ENCODE data around the gene DUSP8.
"Not testable (repeated sequence)": the region's sequence is repeated elsewhere in the genome, so short reads cannot be mapped to it uniquely, and the experiment has no call there.

Gene DUSP8, protein sequence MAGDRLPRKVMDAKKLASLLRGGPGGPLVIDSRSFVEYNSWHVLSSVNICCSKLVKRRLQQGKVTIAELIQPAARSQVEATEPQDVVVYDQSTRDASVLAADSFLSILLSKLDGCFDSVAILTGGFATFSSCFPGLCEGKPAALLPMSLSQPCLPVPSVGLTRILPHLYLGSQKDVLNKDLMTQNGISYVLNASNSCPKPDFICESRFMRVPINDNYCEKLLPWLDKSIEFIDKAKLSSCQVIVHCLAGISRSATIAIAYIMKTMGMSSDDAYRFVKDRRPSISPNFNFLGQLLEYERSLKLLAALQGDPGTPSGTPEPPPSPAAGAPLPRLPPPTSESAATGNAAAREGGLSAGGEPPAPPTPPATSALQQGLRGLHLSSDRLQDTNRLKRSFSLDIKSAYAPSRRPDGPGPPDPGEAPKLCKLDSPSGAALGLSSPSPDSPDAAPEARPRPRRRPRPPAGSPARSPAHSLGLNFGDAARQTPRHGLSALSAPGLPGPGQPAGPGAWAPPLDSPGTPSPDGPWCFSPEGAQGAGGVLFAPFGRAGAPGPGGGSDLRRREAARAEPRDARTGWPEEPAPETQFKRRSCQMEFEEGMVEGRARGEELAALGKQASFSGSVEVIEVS

DNA sequence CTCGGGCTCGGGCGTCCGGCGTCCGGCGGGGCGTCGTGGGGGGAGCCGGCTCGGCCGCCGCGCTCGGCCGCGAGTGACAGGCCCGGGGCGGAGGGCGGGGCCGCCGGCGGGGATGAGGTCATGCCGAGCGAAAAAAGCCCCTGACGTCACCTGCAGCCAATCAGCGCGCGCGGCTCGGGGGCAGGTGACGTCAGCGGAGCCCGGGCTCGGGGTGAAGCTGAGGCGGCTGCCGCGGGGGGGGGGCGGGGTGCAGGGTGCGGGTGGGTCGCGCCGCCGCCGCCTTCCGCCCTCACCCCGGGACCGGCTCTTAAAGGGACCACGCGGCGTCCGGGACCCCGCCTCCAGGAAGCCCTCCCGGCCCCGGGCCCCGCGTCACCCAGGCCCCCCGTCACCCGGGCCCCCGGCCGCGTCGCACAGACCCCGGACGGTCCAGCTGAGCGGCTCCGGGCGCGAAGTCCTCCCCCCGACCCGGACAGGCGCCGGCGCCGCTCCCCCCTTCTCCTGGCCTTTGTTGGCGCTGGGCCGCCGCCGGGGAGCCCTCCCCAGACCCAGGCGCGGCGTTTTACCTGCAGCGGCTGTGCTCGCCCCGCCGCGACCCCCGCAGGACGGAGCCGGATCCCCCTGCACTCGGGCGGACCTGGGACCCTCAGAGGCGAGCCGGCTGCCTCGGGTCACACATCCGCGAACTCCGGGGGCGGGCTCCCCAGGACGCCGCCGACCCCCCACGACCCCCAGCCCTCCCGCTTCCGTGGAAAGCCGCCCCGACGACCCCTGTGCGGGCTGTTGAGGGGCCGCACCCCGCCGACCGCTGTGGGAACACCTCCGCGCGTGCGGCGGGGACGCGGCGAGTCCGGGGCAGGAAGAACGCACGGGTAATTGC, at the start of gene DUSP8:
Gene DUSP8 (minus strand): TSS at position 75 of the 880 bp plus-strand sequence. CDS start 6,445 bp downstream, outside the sequence.
- peak; percentile 98 for DNase-seq (ENCODE audit: low spot score)

DNA sequence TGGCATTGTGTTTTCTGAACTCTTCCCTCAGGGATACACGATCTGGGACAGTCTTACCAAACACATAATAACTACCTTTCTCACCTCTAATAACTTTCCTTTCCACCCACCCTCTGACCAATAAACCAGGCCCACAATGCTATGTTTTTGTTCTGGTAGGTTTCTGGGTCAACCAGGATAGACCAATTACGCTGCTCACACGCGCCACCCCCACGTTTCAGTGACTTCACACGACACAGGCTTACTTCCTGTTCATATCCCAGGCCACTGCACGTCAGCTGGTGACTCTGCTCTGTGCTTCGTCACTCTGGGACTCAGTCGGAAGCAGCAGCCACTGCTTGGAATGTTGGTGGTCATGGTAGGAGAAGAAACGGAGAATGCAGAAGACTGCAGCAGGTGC, 47.4 kb upstream of the DUSP8 start:
- no peak for DNase-seq (ENCODE audit: low spot score)

DNA sequence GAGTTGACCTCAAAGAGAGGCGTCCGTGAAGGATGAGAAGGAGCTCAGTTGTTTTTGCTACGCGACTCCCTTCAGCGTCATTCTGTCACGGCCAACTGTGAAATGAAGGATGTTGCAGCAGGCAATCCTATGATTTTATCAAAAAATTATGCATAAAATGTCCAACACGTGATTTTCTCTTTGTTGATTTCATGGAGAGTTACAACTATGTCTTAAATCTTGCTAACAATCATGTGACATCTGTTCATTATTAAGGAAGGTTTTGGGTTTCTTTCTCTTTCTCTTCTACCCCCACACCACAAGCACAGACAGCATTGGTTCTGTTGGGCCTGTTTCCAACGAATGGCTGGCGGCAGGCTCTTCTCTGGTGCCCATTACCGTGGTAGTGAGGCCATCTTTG, 46.2 kb upstream of the DUSP8 start:
- no peak for DNase-seq (ENCODE audit: low spot score)

DNA sequence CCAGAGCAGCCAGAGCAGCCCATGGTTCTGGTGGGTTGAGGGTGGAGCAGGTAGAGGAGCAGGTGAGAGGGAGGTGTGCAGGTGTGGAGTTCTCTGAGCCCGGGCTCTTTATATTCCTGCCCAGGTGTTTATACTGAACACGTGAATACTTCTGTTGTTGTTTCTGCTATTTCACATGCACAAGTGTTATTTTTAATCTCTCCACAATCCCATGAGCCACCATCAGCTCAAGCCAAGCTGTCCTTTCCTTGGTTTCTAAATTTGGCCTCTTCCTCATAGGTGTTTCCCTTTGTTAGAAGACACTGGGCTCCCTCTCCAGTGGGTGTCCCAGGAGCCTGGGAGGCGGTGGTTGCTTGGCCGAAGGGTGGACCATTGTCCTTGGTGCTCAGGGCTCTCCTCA, 36.3 kb upstream of the DUSP8 start, which contains the start of gene KRTAP5-3:
Gene KRTAP5-3 (minus strand): TSS at position 101 of the 400 bp plus-strand sequence. CDS start 78 bp downstream, at position 23.
- DNase-seq (ENCODE audit: low spot score) = no peak

DNA sequence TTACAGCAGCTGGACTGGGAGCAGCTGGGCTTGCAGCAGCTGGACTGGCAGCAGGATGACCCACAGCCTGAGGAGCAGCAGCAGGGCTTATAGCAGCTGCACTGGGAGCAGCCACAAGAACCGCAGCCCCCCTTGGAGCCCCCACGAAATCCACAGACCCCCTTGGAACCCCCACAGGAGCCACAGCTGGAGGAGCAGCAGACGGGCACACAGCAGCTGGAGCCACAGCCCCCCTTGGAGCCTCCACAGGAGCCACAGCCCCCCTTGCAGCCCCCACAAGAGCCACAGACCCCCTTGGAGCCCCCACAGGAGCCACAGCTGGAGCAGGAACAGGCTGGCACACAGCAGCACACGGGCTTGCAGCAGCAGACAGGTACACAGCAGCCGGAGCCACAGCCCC, 35.8 kb upstream of the DUSP8 start:
- DNase-seq (ENCODE audit: low spot score) = not testable (repeated sequence)

DNA sequence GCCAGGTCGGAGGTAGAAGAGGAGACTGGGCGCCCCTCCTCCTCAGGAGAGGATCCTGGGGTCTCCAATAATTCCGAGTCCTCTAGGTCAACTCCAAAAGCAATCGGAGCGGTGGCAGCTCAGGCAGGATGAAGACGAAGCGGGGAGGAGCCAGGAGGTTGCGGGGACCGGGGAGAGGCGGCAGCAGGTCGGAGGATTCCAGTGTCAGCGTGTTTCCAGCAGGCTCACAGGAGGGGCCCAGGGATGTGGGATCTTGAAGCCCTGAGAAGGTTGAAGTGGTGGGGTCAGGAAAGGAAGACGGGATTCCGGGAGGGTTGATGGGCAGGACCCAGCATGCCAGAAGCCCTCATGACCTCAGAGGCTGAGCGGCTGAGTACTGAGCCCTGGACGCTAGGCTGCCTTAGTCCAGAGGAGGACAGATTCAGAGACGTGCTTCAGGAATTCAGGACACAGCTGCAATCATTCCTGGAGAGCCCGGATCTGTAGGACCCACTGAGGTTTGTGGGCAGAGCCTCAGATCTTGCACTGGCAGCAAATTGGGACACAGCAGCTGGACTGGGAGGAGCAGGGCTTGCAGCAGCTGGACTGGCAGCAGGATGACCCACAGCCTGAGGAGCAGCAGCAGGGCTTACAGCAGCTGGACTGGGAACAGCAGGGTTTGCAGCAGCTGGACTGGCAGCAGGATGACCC, 35.2 kb upstream of the DUSP8 start:
- DNase-seq (ENCODE audit: low spot score) = not testable (repeated sequence)

DNA sequence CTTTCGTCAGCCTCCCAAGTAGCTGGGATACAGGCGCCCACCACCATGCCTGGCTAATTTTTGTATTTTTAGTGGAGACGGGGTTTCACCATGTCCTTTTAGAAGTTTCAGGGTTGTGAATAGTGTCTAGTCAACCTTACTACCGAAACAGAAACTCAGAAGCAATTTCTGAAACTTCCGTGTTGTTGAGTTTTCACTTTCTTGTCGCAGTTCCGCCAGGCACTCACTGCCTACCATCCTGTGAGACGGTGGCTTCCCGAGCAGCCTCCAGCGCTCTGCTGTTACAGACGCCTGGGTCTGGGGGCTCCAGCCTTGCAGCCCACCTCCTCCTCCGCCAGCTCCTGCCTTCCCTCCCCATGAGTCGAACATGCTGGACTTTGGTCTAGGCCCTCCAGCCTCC, 33.9 kb upstream of the DUSP8 start:
- not testable (repeated sequence) for DNase-seq (ENCODE audit: low spot score)

DNA sequence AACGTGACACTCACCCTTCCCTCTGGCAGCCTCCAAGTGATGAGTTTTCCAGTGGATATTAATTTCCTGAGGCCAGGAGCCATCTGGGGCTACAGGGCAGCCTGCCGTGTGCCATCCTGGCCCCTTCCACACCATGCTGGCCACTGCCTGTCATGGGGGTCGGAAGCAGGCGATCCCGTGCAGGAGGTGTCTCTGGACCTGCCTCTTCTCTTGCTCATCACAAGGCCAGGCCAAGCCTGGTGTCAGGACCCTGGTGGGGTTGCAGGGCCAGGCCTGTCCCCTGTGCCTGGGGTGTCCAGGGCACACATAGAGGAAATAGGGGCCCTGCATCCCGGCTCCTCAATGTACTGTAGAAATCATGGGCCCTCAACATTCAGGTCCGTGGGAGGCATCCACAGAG, 32.6 kb upstream of the DUSP8 start:
- DNase-seq (ENCODE audit: low spot score) = no peak

DNA sequence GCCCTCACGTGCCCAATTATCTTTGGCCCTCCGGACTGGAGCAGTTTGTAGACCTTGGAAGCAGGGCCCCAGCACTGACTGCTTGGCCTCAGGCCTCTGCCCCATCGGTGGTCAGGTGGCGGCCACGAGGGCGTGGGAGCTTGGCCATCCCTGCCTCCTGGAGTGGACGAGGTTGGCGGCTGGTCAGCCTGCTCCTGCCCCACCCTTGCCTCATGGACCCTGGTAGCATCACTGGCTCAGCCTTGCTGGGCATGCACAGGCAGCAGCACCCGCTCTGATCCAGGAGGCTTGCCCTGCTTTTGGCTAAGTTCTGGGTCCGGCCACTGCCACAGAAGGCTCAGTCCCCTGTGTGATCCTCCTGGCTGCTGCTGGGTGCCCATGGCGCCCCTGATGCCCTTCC, 32.1 kb upstream of the DUSP8 start:
- no peak for DNase-seq (ENCODE audit: low spot score)

DNA sequence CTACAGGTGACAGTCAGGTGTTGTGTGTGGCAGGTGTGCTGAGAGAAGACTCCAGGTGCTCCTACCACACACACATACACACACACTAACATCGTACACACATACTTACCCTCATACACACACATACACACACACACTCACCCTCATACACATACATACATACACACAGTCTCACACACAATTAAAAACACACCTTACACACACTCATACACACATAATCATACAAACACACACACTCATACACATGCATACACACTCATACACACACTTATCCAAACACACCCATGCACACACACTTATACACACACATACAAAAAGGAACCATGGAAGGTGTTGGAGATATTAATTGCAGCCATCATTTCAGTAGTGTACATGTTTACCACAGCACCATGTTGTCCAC, 31.6 kb upstream of the DUSP8 start:
- DNase-seq (ENCODE audit: low spot score) = no peak

DNA sequence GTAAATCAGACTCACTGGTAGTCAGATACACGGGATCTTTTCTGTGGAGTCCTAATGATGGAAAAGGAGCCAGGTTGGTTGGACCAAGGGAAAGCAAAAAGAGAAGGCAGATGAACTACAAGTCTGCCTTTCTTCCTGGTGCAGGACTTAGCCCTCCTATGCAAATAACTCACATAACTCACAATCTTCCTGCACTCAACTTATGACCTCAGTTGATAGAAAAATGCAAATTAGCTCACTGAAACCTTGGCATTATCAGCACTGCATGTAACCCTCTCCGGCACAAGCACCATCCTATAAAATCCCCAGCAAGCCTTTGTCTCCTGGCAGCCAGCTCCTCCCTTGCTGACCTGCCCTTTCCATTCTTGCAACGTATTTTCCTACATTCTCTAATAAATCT, 29.6 kb upstream of the DUSP8 start:
- not testable (repeated sequence) for DNase-seq (ENCODE audit: low spot score)

DNA sequence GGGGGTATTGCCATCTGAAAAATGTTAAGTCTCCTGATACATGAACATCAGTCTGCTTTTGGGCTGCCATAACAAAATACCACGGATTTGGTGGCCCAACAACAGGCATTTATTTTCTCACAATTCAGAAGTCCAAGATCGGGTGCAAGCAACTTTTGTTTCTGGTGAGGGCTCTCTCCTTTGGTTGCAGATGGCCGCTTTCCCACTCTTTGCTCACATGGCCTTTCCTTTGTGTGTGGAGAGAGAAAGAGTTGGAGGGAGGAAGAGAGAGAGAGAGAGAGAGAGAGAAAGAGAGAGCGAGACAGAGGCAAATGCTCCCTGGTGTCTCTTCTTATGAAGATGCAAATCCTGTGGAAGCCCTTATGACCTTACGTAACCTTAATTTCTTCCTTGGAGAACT, 28.6 kb upstream of the DUSP8 start:
- DNase-seq (ENCODE audit: low spot score) = no peak

DNA sequence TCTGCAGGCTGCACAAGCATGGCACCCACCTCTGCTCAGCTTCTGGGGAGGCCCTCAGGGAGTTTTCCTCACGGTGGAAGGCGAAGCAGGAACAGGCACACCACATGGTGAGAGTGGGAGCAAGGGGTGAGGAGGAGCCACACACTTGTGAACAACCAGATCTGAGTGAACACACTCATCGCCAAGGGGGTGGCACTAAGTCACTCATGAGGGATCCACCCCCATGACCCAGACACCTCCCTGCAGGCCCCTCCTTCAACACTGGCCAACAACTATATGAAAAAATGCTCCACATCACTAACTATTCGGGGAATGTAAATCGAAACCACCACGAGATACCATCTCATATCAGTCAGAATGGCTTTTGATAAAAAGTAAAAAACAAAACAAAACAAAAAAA, 26.7 kb upstream of the DUSP8 start:
- no peak for DNase-seq (ENCODE audit: low spot score)

DNA sequence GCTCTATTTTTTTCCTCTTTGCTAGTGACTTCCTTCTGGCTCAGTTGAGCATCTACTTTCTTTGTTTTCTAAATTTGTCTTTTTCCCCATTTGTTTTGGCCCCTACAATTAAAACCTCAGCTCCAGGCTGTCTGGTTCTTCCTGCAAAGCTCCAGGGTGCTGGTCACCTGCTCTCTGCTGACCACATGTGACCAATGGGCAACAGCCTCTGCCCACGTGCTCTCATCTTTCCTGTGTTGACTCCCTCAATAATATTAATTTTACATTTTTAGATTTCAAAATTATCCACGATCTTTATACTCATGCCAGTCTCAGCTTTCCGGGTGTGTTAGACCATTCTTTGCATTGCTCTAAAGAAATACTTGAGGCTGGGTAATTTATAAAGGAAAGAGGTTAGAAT, 26.3 kb upstream of the DUSP8 start:
- not testable (repeated sequence) for DNase-seq (ENCODE audit: low spot score)

DNA sequence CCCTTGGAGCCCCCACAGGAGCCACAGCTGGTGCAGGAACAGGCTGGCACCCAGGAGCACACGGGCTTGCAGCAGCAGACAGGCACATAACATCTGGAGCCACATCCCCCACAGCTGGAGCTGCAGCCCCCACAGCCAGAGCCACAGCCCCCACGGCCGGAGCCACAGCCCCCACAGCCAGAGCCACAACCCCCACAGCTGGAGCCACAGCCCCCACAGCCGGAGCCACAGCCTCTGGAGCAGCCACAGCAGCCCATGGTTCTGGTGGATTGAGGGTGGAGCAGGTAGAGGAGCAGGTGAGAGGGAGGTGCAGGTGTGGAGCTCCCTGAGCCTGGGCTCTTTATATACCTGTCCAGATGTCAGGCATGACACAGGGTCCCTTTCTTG, 25.9 kb upstream of the DUSP8 start, which contains the start of gene KRTAP5-2:
Gene KRTAP5-2 (minus strand): TSS at position 301 of the 387 bp plus-strand sequence. CDS start 44 bp downstream, at position 257.
- DNase-seq (ENCODE audit: low spot score) = no peak

DNA sequence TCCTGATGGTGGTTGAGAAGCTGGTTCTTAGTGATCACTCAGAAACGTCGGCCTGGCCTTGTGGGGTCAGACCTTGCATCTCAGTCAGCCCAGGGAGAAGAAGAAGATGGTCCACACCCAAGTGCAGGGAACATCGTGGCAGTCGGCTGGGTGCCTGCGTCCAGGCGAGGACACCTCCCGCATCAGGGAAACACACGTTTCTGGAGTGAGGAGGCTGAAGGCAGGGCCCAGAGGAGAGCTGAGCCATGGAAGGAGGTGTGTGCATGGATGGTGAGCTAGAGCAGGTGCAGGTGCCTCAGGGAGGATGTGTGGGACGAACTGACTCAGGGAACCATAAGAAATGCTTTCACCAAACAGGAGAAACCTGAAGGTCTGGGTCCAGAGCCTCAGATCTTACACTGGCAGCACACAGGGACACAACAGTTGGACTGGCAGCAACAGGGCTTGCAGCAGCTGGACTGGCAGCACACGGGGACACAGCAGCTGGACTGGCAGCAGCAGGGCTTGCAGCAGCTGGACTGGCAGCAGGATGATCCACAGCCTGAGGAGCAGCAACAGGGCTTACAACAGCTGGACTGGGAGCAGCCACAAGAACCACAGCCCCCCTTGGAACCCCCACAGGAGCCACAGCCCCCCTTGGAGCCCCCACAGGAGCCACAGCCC, 25.4 kb upstream of the DUSP8 start:
- no peak for DNase-seq (ENCODE audit: low spot score)

DNA sequence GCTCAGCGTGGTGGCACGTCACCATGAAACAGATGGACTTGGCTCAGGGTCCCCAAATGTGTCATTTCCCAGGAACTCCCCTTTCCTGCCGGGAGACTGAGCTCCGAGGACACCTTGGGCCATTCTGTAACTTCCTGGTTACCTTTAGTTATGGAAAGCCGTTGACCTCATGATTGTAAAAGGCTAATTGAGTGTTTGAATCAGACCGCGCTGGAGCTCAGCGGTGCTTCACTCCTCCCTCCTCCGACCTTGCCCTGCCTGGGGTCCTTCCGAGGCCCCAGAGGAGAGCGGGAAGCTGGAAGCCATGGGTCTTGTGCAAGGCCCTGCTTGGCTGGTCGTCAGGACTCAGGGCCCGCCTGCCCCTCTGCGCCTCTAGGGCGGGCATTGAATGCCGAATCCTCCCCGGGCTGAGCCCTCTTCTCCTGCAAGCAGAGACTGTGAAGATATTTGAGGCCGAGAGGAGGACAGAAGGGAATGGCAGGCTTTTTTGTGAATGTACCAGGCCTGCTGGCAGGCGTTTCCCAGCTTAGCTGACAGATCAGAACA, 24.6 kb upstream of the DUSP8 start:
- DNase-seq (ENCODE audit: low spot score) = not testable (repeated sequence)

DNA sequence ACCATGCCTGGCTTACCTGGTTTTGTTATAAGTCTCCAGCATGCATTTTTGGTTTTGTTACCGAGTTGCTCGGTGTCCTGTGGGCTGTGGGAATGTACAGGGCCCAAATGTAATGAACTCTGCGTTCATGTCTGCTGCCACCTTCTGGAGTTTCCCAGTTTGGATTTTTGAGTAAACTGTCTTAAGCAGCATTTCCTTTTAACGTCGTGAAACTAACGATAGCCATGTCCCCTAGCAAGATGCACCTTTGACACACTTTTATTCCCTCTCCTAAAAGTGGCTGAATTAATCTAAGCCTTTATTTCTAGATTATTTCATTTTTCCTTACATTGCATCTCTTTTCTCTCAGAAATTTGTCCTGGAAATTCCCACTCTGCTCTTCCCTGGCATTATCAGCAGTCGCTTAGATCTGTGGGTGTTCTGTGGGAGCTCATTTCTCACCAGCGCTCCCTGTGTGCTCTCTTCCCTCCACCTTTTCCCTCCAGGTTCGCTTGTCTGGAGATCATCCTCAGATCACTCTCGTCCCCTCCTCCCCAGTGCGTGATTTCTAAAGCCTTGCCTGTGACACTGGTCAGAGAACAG, 24.0 kb upstream of the DUSP8 start:
- DNase-seq (ENCODE audit: low spot score) = not testable (repeated sequence)

DNA sequence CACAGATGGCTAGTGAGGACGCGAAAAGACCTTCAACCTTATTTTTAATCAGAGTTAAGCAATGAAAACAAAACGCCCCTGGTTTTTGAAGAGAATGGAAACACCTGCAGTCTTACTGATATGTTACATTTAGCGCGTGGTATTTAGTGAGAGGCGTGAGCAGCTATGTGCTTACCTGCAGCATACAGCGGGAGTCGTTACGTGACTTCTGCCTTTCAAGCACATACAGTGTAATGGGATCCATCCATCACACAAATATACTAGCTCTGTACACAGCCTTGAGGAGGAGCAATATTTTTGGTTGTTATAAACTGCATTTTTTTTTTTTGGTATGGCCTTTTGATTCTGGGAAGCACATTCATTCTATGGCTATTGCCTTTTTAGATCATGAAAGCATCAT, 20.6 kb upstream of the DUSP8 start:
- no peak for DNase-seq (ENCODE audit: low spot score)

DNA sequence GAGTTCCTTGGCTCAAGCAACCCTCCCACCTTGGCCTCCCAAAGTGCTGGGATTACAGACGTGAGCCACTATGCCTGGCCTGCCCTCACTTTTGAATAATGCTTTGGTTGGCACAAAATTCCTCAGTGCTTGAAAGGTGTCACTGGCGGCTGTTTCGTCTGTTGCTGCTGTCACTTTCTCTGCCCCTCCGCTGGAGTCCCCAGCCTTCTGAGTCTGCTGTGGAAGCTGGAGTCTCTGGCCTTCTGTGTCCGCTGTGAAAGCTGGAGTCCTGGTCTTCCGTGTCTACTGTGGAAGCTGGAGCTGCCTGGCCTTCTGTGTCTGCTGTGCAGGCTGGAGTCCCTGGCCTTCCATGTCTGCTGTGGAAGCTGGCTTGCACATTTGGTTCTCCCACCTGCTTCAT, 17.9 kb upstream of the DUSP8 start:
- no peak for DNase-seq (ENCODE audit: low spot score)

Measured in GM03348 (cell line).